Naive thymus-derived CD4-positive, alpha-beta T cell (primary cell): ENCODE results near the gene ETFB. TPM values are rescaled to one million over a fixed set of nuclear protein-coding genes. Genes with fewer than 3 reads are reported as not detected.

Experiments
- ATAC-seq: fragments of 150-1000 bp; cut with Tn5 transposase; 2 replicates; pipeline ENCODE4 v1.10.0; 2021; ENCODE audit warnings: mild to moderate bottlenecking, moderate library complexity
- CTCF ChIA-PET: fragments of 350-600 bp; sonication (Branson Sonifier 250); formaldehyde crosslinking; loops from one replicate; lab custom pipeline; 2021; ENCODE audit warnings: antibody characterized with exemption; lab: Charles Lee
- POLR2A ChIA-PET: fragments of 350-600 bp; sonication (Branson Sonifier 250); formaldehyde crosslinking; loops from one replicate; lab custom pipeline; 2021; ENCODE audit warnings: antibody characterized with exemption, inconsistent platforms; lab: Charles Lee
- DNase-seq, 9 donors: peaks; one replicate each; pipeline versions ENCODE4 v3.0.0 to v3.0.0-alpha.2; 2020 to 2022; ENCODE audit warnings: mixed read lengths in 1 of 9
- H3K27ac ChIP-seq: one replicate; pipeline ENCODE4 v1.7.0; 2013; ENCODE audit warnings: mild to moderate bottlenecking, low read depth, low read length, moderate library complexity
- H3K27me3 ChIP-seq, 2 donors: one replicate each; pipeline ENCODE4 v1.7.0; 2013; ENCODE audit warnings: low read length in 2 of 2, mild to moderate bottlenecking in 2 of 2, moderate library complexity in 2 of 2; ENCODE audit not compliant: control insufficient read depth in 2 of 2, insufficient read depth in 2 of 2
- H3K36me3 ChIP-seq, 3 experiments: 1 replicate in 2 of 3; 2 replicates in 1 of 3; pipeline ENCODE4 v1.7.0; 2013; ENCODE audit warnings: low read length in 3 of 3, mild to moderate bottlenecking in 3 of 3, moderate library complexity in 1 of 3; ENCODE audit not compliant: insufficient read depth in 3 of 3, control insufficient read depth in 2 of 3
- H3K4me1 ChIP-seq, 2 donors: one replicate each; pipeline ENCODE4 v1.7.0; 2013; ENCODE audit warnings: low read length in 2 of 2, mild to moderate bottlenecking in 2 of 2, moderate library complexity in 1 of 2; ENCODE audit not compliant: control insufficient read depth in 2 of 2, insufficient read depth in 2 of 2
- H3K4me3 ChIP-seq: 2 replicates; pipeline ENCODE4 v1.7.0; 2013; ENCODE audit warnings: mild to moderate bottlenecking, low read length
- H3K9me3 ChIP-seq, 3 experiments: 1 replicate in 2 of 3; 2 replicates in 1 of 3; pipeline ENCODE4 v1.7.0; 2013; ENCODE audit warnings: low read length in 3 of 3; ENCODE audit not compliant: control insufficient read depth in 2 of 3
- H3K27ac Mint-ChIP-seq, 9 donors: one replicate each; pipeline ENCODE4 v1.8.0; 2020 to 2022; ENCODE audit warnings: mixed read lengths in 9 of 9, mild to moderate bottlenecking in 8 of 9, moderate library complexity in 5 of 9, inconsistent platforms in 2 of 9
- H3K27me3 Mint-ChIP-seq, 5 donors: one replicate each; pipeline ENCODE4 v1.8.0; 2021 to 2022; ENCODE audit warnings: mixed read lengths in 5 of 5, mild to moderate bottlenecking in 1 of 5
- H3K36me3 Mint-ChIP-seq, 5 donors: one replicate each; pipeline ENCODE4 v1.8.0; 2020 to 2022; ENCODE audit warnings: mixed read lengths in 5 of 5, mild to moderate bottlenecking in 3 of 5, inconsistent platforms in 1 of 5
- H3K4me1 Mint-ChIP-seq, 7 donors: one replicate each; pipeline ENCODE4 v1.8.0; 2020 to 2022; ENCODE audit warnings: mixed read lengths in 7 of 7, mild to moderate bottlenecking in 3 of 7, inconsistent platforms in 1 of 7
- H3K4me3 Mint-ChIP-seq, 10 donors: one replicate each; pipeline ENCODE4 v1.8.0; 2020 to 2022; ENCODE audit warnings: mild to moderate bottlenecking in 10 of 10, mixed read lengths in 10 of 10, moderate library complexity in 6 of 10, inconsistent platforms in 2 of 10
- H3K9me3 Mint-ChIP-seq, 11 donors: one replicate each; pipeline ENCODE4 v1.8.0; 2020 to 2022; ENCODE audit warnings: mixed read lengths in 11 of 11, mild to moderate bottlenecking in 4 of 11, inconsistent platforms in 1 of 11, moderate library complexity in 1 of 11
- intact Hi-C, 2 donors: fragments of 100-400 bp; cut with micrococcal nuclease; formaldehyde crosslinking; loops; one replicate each; pipeline ENCODE4 v1.15.1; 2023
- polyA plus RNA-seq, 2 donors: library from polyadenylated mRNA; unstranded; fragments of 300-500 nt; fragmentation: Illumina TruSeq; gene quantifications; one replicate each; pipeline ENCODE4 v1.2.3, GENCODE V29; 2021
- total RNA-seq, 6 experiments: library from RNA in 5 of 6; stranded (reverse) in 5 of 6; gene quantifications; 1 replicate in 5 of 6; 2 replicates in 1 of 6; pipeline ENCODE4 v1.2.3 and lab custom pipeline; 2021 to 2026

Gene ETFB
- total and polyA plus RNA-seq, 7 experiments from 2014 or later: 31.8 to 90.3 (median 51.0) TPM

DNA sequence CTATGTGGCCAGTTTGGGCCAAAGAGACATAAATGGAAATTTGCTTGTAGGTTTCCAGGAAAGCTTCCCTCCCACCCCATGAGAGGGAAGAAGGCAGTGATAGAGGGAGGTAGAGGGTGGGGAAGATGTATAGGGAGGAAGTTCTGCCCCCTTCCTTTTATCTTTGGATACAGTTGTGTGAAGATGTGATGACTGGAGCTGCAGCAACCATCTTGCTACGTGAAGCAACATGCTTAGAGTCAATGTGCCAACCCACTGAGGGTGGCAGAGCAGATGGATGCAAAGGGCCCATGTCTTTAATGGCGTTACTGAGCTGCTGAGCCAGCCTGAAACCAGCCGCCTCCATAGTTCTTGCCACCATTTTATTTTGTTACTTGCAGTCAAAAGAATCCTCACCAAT is 35.0 kb downstream of the ETFB start:
- Mint-ChIP-seq H3K27me3 (peaks cover 24 to 39% (median 31%) of the 10 kb centered on the region in 5 donors), H3K4me1 (peaks cover 0 to 10% (median 4%) of the 10 kb centered on the region in 7 donors), H3K9me3 (peaks cover 0 to 8% (median 1%) of the 10 kb centered on the region in 11 donors), H3K4me3 (no peak overlapping the region), H3K27ac (no peak overlapping the region), H3K36me3 (peaks cover 0 to 10% (median 8%) of the 10 kb centered on the region in 5 donors)
- CTCF ChIA-PET: no interaction called here
- DNase-seq (no peak), ATAC-seq (no peak)
- Histone ChIP-seq H3K4me1 (peaks cover 0 to 3% of the 10 kb centered on the region in 2 donors), H3K36me3 (no peaks in the 10 kb centered on the region), H3K27me3 (peaks cover 0 to 14% of the 10 kb centered on the region in 2 donors), H3K27ac (no peak overlapping the region), H3K9me3 (no peaks in the 10 kb centered on the region), H3K4me3 (no peak overlapping the region)
- POLR2A ChIA-PET: no interaction called here
- intact Hi-C loops: no loop called here

DNA sequence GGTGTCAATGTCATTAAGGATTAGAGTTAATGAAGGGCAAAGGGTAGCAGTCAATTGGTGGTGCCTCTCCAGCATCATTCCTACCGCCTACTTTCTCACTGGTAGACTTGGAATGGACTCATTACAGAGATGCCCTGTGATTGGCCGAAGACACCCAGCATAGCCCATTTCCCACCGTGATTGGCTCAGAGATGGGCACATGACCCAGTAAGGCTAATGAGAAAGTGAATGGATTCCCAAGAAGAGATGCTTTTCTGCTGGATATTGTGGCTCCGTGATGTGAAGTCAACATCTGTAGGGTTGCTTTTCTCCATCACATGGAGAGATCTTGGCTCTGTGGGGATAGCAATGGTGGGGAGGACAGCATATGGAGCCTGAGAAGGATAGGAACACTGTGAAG is 35.8 kb downstream of the ETFB start:
- Histone ChIP-seq H3K4me3 (no peak overlapping the region), H3K9me3 (no peaks in the 10 kb centered on the region), H3K27me3 (peaks cover 0 to 14% of the 10 kb centered on the region in 2 donors), H3K27ac (no peak overlapping the region), H3K4me1 (peaks cover 0 to 3% of the 10 kb centered on the region in 2 donors), H3K36me3 (no peaks in the 10 kb centered on the region)
- ATAC-seq (no peak), DNase-seq (no peak)
- H3K27ac Mint-ChIP-seq: no peak overlapping the region
- peaks cover 0 to 10% (median 5%) of the 10 kb centered on the region in 7 donors for H3K4me1 Mint-ChIP-seq
- peaks cover 0 to 8% (median 3%) of the 10 kb centered on the region in 11 donors for H3K9me3 Mint-ChIP-seq
- intact Hi-C loops: no loop called here
- no peak overlapping the region for H3K4me3 Mint-ChIP-seq
- ChIA-PET POLR2A (no interaction called here), CTCF (no interaction called here)
- peaks cover 0 to 10% (median 8%) of the 10 kb centered on the region in 5 donors for H3K36me3 Mint-ChIP-seq
- peaks cover 32 to 46% (median 39%) of the 10 kb centered on the region in 5 donors for H3K27me3 Mint-ChIP-seq

DNA sequence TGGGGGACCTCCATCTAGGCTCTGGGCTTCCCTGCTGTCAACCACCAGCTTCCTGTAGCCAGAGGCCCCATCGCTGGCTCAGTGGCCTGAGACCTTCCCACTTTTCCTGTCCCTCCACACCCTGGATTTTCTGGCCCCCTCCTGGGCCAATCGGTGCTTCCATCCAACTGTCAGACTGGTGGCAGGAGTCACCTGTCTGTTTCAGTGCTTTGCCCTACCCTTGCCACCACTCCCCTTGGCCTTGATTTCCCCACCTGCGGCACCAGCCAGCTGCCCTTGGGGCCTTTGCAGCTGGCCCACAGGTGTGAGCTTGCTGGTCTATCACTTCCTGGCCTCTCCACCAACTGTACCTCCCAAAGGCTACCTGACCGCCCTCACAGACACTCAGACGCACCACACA is 36.8 kb downstream of the ETFB start:
- Histone ChIP-seq H3K9me3 (no peaks in the 10 kb centered on the region), H3K4me1 (peaks cover 0 to 3% of the 10 kb centered on the region in 2 donors), H3K27me3 (peaks cover 0 to 14% of the 10 kb centered on the region in 2 donors), H3K27ac (no peak overlapping the region), H3K36me3 (no peaks in the 10 kb centered on the region), H3K4me3 (no peak overlapping the region)
- POLR2A ChIA-PET: no interaction called here
- ATAC-seq: no peak
- Mint-ChIP-seq H3K27ac (no peak overlapping the region), H3K4me1 (peaks cover 0 to 10% (median 5%) of the 10 kb centered on the region in 7 donors), H3K36me3 (peaks cover 0 to 10% (median 8%) of the 10 kb centered on the region in 5 donors), H3K9me3 (peaks cover 0 to 8% (median 3%) of the 10 kb centered on the region in 11 donors), H3K4me3 (peak overlapping the region in 1 of 10 donors; percentile 26), H3K27me3 (peaks cover 36 to 55% (median 46%) of the 10 kb centered on the region in 5 donors)
- intact Hi-C loops: no loop called here
- no peak for DNase-seq
- CTCF ChIA-PET: interaction anchor here (0.6 kb wide), 1 partner anchor 27 kb away, joined by 5 read pairs; no protein-coding TSS in a partner anchor

DNA sequence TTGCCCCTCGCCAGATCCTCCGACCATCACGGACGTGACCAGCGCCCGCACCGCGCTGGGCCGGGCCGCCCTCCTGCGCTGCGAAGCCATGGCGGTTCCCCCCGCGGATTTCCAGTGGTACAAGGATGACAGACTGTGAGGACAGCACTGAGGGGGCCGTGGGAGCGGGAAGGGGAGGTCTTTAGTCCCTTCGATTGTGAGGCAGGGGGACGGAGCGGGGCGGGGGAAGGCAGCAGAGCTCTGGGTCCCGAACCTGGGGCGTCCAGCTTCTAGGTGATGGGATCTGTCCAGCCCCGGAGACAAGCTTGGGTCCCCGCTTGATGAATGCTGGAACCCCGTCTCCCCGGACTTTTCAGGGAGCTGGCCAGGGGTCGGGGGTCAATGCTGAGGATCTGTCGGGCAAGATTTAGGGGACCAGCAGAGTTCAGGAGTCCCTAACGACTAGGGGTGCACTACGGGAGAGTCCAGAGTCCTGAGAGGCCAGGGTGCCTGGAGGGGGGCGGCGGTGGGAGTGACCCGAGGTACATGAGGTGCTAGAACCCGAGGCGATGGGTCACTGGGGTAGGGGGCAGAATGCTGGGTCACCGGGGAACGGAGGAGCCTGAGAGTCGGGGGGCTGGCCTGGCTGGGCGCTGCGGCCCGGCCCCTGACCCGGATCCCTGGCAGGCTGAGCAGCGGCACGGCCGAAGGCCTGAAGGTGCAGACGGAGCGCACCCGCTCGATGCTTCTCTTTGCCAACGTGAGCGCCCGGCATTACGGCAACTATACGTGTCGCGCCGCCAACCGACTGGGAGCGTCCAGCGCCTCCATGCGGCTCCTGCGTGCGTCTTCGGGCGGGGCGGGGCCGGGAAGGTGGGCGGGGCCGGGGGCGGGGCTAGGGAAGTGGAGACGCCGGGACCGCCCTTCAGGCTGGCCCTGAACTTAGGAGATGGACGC is 38.9 kb downstream of the ETFB start:
- peaks cover 0 to 10% (median 5%) of the 10 kb centered on the region in 7 donors for H3K4me1 Mint-ChIP-seq
- H3K4me3 Mint-ChIP-seq: peak overlapping the region in 9 of 10 donors; percentile 38 to 79 (median 61)
- Histone ChIP-seq H3K4me3 (no peak overlapping the region), H3K9me3 (no peaks in the 10 kb centered on the region), H3K36me3 (no peaks in the 10 kb centered on the region), H3K27me3 (peaks cover 0 to 14% of the 10 kb centered on the region in 2 donors), H3K27ac (no peak overlapping the region), H3K4me1 (peaks cover 0 to 3% of the 10 kb centered on the region in 2 donors)
- peak in 5 of 9 donors; percentile 18 to 62 (median 28) for DNase-seq
- H3K27ac Mint-ChIP-seq: no peak overlapping the region
- H3K9me3 Mint-ChIP-seq: peaks cover 0 to 8% (median 4%) of the 10 kb centered on the region in 11 donors
- CTCF ChIA-PET: no interaction called here
- ATAC-seq: peak; percentile 84
- peaks cover 0 to 10% (median 8%) of the 10 kb centered on the region in 5 donors for H3K36me3 Mint-ChIP-seq
- intact Hi-C loops: loop anchor here in 1 of 2 donors (1.0 kb wide), 1 partner anchor 40 kb away; no protein-coding TSS in a partner anchor
- POLR2A ChIA-PET: no interaction called here
- peaks cover 43 to 74% (median 61%) of the 10 kb centered on the region in 5 donors for H3K27me3 Mint-ChIP-seq

DNA sequence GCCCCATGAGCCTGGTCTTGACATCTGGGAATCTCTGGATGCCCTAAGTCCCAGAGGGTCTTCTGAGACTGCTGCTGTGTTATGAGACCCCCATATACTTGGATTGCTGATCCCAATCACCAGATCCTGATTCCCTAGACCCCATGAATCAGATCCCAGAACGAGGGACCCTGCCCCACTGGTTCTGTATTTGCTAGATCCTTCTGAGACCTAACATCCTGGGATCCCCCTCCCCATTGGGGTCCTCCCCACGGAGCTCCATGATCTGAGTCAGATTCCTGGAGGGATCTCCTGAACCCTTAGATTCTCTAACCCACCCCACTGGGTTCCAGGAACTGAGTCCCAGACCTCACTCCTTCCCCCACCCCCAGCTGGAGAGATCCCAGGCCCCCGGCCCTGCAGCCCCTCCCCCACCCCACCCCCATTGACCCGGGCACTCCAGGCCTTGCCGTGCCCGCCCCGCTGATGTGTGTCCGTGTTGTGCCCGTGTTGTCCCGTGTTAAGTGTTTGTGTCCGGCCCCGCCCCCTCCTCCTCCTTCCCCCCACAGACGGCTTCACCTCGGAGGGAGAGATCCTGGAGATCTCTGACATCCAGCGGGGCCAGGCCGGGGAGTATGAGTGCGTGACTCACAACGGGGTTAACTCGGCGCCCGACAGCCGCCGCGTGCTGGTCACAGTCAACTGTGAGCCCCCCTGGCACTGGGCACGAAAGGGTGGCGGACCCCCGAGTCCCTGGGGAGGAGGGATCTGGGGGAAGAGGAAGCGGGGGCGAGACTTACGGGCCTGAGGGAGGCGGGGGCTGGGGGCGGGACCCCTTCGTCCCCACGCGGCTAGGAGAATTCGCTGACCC is 39.7 kb downstream of the ETFB start:
- intact Hi-C loops: loop anchor here in 1 of 2 donors (1.0 kb wide), 1 partner anchor 41 kb away; no protein-coding TSS in a partner anchor
- peaks cover 43 to 82% (median 61%) of the 10 kb centered on the region in 5 donors for H3K27me3 Mint-ChIP-seq
- H3K36me3 ChIP-seq: no peaks in the 10 kb centered on the region
- ChIA-PET CTCF (no interaction called here), POLR2A (no interaction called here)
- no peak overlapping the region for H3K27ac ChIP-seq
- H3K27me3 ChIP-seq: peaks cover 0 to 14% of the 10 kb centered on the region in 2 donors
- H3K9me3 ChIP-seq: no peaks in the 10 kb centered on the region
- DNase-seq: no peak
- H3K4me3 Mint-ChIP-seq: peak overlapping the region in 2 of 10 donors; percentile 51 to 70
- peaks cover 0 to 10% (median 2%) of the 10 kb centered on the region in 5 donors for H3K36me3 Mint-ChIP-seq
- H3K4me3 ChIP-seq: no peak overlapping the region
- H3K9me3 Mint-ChIP-seq: peaks cover 0 to 8% (median 4%) of the 10 kb centered on the region in 11 donors
- H3K27ac Mint-ChIP-seq: no peak overlapping the region
- ATAC-seq: no peak
- H3K4me1 ChIP-seq: peaks cover 0 to 3% of the 10 kb centered on the region in 2 donors
- peaks cover 0 to 10% (median 5%) of the 10 kb centered on the region in 7 donors for H3K4me1 Mint-ChIP-seq
